Gastrocnemius medialis (tissue), 4 donors: ENCODE measurements around the gene CBX2.

ENCODE experiments used
- CTCF ChIP-seq, 5 experiments: fragments of 450-650 bp in 3 of 5; fragments of 200-600 bp in 2 of 5; sonication (generic) in 2 of 5; IDR thresholded peaks in 4 of 5; conservative IDR thresholded peaks in 1 of 5; 1 replicate in 4 of 5; 2 replicates in 1 of 5; pipeline ENCODE4 v1.5.1; 2016 to 2019; ENCODE audit warnings: antibody characterized with exemption in 5 of 5, mild to moderate bottlenecking in 3 of 5, moderate library complexity in 3 of 5
- POLR2A ChIP-seq, 2 donors: fragments of 450-650 bp; IDR thresholded peaks; one replicate each; pipeline ENCODE4 v1.6.1; 2017; ENCODE audit warnings: antibody characterized with exemption in 2 of 2, mild to moderate bottlenecking in 2 of 2, moderate library complexity in 2 of 2

DNA sequence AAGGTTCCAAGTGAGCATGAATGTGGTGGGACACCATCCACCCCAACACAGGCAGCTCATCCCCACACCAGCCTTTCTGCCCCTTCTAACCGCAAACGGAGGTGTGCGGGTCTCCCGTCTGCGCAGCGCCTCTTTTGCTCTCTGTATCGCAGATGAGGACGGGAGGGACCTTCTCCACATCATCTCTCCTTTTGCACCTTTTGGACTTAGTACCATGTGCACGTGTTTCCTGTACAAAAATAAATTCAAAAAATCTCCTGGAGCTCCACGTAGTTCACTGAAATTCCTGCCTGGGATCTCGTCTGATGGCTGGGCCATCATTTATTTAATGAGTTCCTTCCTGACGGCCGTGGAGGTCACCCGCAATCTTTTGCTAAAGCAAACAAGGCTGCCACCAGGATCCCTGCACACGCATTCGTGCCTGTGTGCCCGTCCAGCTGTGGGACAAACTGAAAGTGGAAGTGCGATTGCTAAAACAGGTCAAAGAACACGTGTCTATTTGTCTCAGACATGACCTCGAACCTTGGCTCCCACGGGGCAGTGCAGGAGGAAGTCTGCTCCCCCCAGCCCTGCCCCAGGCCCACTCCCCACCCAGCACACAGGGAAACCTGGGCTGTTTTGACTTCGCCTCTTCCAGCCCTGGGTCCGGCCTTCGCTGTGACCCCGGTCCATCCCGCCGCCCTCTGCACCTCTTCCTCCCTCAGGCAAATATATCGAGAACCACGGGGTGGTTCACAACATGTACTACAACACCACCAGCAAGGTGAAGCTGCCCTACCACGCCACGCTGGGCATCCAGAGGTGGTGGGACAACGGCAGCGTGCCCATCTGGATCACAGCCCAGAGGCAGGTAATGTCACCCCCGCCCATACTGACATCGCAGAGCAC lies 44.9 kb upstream of the CBX2 start:
- TF ChIP-seq POLR2A (IDR thresholded peaks at IDR 0.05) (no peak), CTCF (IDR thresholded peaks at IDR 0.05 in 4 of 5, conservative IDR thresholded peaks at IDR 0.05 in 1 of 5) (no peak)
